ENCODE results near the gene PLA1A.

Gene PLA1A

GRCh38 chr3:119596398-119596797 is 1.3 kb upstream of the PLA1A start:
- DNase-seq (ENCODE audit: low read depth) = no peak
- no peak for TF ChIP-seq CTCF (IDR thresholded peaks at IDR 0.05; ENCODE audit: control insufficient read depth, insufficient read depth, low read depth, low read length, missing control alignments)
- H3K4me3 ChIP-seq (ENCODE audit: control insufficient read depth, low read depth, low read length) = no peak overlapping the region

GRCh38 chr3:119598410-119599098 is 869 bp downstream of the PLA1A start:
- no peak for DNase-seq (ENCODE audit: low read depth)
- TF ChIP-seq CTCF (IDR thresholded peaks at IDR 0.05; ENCODE audit: control insufficient read depth, insufficient read depth, low read depth, low read length, missing control alignments) = no peak
- H3K4me3 ChIP-seq (ENCODE audit: control insufficient read depth, low read depth, low read length) = no peak overlapping the region

- no peak for TF ChIP-seq CTCF (IDR thresholded peaks at IDR 0.05; ENCODE audit: control insufficient read depth, insufficient read depth, low read depth, low read length, missing control alignments)
- no peak for DNase-seq (ENCODE audit: low read depth)
- no peak overlapping the region for H3K4me3 ChIP-seq (ENCODE audit: control insufficient read depth, low read depth, low read length)
Measured at GRCh38 chr3:119599558-119600174, 2.0 kb downstream of the PLA1A start.

GRCh38 chr3:119600732-119601131 is 3.0 kb downstream of the PLA1A start:
- peak; percentile 39 for TF ChIP-seq CTCF (IDR thresholded peaks at IDR 0.05; ENCODE audit: control insufficient read depth, insufficient read depth, low read depth, low read length, missing control alignments)
- no peak for DNase-seq (ENCODE audit: low read depth)
- no peak overlapping the region for H3K4me3 ChIP-seq (ENCODE audit: control insufficient read depth, low read depth, low read length)

GRCh38 chr3:119601154-119601553 is 3.5 kb downstream of the PLA1A start:
- H3K4me3 ChIP-seq (ENCODE audit: control insufficient read depth, low read depth, low read length) = no peak overlapping the region
- DNase-seq (ENCODE audit: low read depth) = no peak
- no peak for TF ChIP-seq CTCF (IDR thresholded peaks at IDR 0.05; ENCODE audit: control insufficient read depth, insufficient read depth, low read depth, low read length, missing control alignments)

GRCh38 chr3:119602676-119603075 is 5.0 kb downstream of the PLA1A start:
- no peak for TF ChIP-seq CTCF (IDR thresholded peaks at IDR 0.05; ENCODE audit: control insufficient read depth, insufficient read depth, low read depth, low read length, missing control alignments)
- no peak overlapping the region for H3K4me3 ChIP-seq (ENCODE audit: control insufficient read depth, low read depth, low read length)
- no peak for DNase-seq (ENCODE audit: low read depth)
